ENCODE results near the gene PIGQ. TPM values are rescaled to one million over a fixed set of nuclear protein-coding genes. Genes with fewer than 3 reads are reported as not detected.
A peak's percentile ranks its signal among the peaks of the same experiment; 100 is the strongest.

Gene PIGQ
- total RNA-seq, 1 donor from 2014 or later, result 86.7 TPM

DNA sequence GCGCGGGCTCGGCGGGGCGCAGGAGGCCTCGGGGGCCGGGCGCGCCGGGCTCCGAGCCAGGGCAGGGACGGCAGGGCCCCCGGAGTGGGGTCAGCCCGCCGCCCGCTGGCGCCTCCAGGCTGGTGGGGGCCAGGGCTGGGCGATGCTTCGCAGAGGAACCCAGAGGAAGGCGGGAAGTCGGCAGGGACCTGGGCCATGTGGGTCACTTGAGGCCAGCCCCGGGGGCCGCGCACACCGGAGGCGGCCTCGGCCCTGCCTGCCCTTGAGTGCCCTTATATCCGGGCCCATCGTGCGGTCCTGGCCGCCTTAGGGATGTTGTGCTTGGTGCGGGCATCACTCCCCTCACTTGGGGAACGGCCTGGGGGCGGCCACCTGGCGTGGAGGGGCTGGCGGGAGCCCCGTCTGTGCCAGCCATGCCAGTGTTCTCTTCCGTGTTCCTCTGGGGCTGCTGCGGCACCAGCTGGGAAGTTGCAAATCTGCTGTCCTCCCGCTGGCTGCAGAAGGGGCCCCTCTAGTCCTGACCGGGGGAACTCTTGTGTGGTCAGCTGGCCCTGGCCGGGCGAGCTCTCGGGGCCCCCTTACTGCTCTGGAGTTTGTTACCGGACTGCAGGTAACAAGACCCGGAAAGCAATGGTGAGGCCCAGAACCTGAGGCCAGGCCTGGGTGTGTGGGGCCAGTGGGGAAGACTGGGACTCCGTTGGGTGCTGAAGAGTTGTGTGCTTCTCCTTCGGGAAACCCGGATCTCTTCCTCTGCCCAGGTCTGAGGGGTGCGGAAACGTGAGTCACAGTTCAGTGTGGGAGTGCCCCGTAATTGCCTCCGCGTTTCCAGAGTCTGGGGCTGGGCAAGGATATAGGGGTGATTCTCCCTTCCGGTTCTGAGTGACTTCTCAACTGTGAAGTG lies 41.4 kb upstream of the PIGQ start:
- peak overlapping the region; percentile 81 for H3K4me3 Mint-ChIP-seq
- H3K36me3 Mint-ChIP-seq, result no peaks in the 10 kb centered on the region
- peaks cover 25% of the 10 kb centered on the region for H3K4me1 Mint-ChIP-seq
- H3K27me3 Mint-ChIP-seq (ENCODE audit: low read depth), result no peaks in the 10 kb centered on the region
- peak in 1 of 2 experiments; percentile 53 for DNase-seq (ENCODE audit: low spot score in 2 of 2, unreplicated experiment in 2 of 2)
- no peaks in the 10 kb centered on the region for H3K9me3 Mint-ChIP-seq
- TF ChIP-seq, protein P1, sequence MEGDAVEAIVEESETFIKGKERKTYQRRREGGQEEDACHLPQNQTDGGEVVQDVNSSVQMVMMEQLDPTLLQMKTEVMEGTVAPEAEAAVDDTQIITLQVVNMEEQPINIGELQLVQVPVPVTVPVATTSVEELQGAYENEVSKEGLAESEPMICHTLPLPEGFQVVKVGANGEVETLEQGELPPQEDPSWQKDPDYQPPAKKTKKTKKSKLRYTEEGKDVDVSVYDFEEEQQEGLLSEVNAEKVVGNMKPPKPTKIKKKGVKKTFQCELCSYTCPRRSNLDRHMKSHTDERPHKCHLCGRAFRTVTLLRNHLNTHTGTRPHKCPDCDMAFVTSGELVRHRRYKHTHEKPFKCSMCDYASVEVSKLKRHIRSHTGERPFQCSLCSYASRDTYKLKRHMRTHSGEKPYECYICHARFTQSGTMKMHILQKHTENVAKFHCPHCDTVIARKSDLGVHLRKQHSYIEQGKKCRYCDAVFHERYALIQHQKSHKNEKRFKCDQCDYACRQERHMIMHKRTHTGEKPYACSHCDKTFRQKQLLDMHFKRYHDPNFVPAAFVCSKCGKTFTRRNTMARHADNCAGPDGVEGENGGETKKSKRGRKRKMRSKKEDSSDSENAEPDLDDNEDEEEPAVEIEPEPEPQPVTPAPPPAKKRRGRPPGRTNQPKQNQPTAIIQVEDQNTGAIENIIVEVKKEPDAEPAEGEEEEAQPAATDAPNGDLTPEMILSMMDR (IDR thresholded peaks at IDR 0.05; ENCODE audit: unreplicated experiment), result no peak
- H3K27ac Mint-ChIP-seq, result peak overlapping the region; percentile 78

- Mint-ChIP-seq H3K9me3 (no peaks in the 10 kb centered on the region), H3K4me1 (peaks cover 25% of the 10 kb centered on the region), H3K4me3 (peak overlapping the region; percentile 81), H3K27ac (peak overlapping the region; percentile 78), H3K27me3 (ENCODE audit: low read depth) (no peaks in the 10 kb centered on the region), H3K36me3 (no peaks in the 10 kb centered on the region)
- TF ChIP-seq, protein P1 (IDR thresholded peaks at IDR 0.05; ENCODE audit: unreplicated experiment), result no peak
- DNase-seq (ENCODE audit: low spot score in 2 of 2, unreplicated experiment in 2 of 2), result no peak
Measured at GRCh38 chr16:529012-529575, 40.7 kb upstream of the PIGQ start.

- TF ChIP-seq, protein P1 (IDR thresholded peaks at IDR 0.05; ENCODE audit: unreplicated experiment), result no peak
- DNase-seq (ENCODE audit: low spot score in 2 of 2, unreplicated experiment in 2 of 2), result no peak
- H3K9me3 Mint-ChIP-seq, result no peaks in the 10 kb centered on the region
- peaks cover 24% of the 10 kb centered on the region for H3K4me1 Mint-ChIP-seq
- peak overlapping the region; percentile 16 for H3K27ac Mint-ChIP-seq
- peak overlapping the region; percentile 52 for H3K4me3 Mint-ChIP-seq
- H3K36me3 Mint-ChIP-seq, result no peaks in the 10 kb centered on the region
- no peaks in the 10 kb centered on the region for H3K27me3 Mint-ChIP-seq (ENCODE audit: low read depth)
Measured at GRCh38 chr16:530111-530817, 39.5 kb upstream of the PIGQ start.

- peaks cover 11% of the 10 kb centered on the region for H3K4me1 Mint-ChIP-seq
- TF ChIP-seq, protein P1 (IDR thresholded peaks at IDR 0.05; ENCODE audit: unreplicated experiment), result no peak
- no peak overlapping the region for H3K4me3 Mint-ChIP-seq
- H3K9me3 Mint-ChIP-seq, result no peaks in the 10 kb centered on the region
- H3K27ac Mint-ChIP-seq, result no peak overlapping the region
- H3K36me3 Mint-ChIP-seq, result no peaks in the 10 kb centered on the region
- H3K27me3 Mint-ChIP-seq (ENCODE audit: low read depth), result no peaks in the 10 kb centered on the region
- no peak for DNase-seq (ENCODE audit: low spot score in 2 of 2, unreplicated experiment in 2 of 2)
Measured at GRCh38 chr16:531494-532125, 38.2 kb upstream of the PIGQ start.

- no peak overlapping the region for H3K4me3 Mint-ChIP-seq
Measured at GRCh38 chr16:533391-534123, 36.2 kb upstream of the PIGQ start.

More at GRCh38 chr16:533391-534123, 36.2 kb upstream of the PIGQ start:
- no peak for DNase-seq (ENCODE audit: low spot score in 2 of 2, unreplicated experiment in 2 of 2)
- Mint-ChIP-seq H3K4me1 (peaks cover 8% of the 10 kb centered on the region), H3K36me3 (peaks cover 4% of the 10 kb centered on the region), H3K27ac (no peak overlapping the region), H3K9me3 (no peaks in the 10 kb centered on the region), H3K27me3 (ENCODE audit: low read depth) (no peaks in the 10 kb centered on the region)
- TF ChIP-seq, protein P1 (IDR thresholded peaks at IDR 0.05; ENCODE audit: unreplicated experiment), result no peak

All from mesothelial cell of epicardium (in vitro differentiated cells).